T-helper 9 cell (primary cell): ENCODE measurements around the gene FCRLA.
"Not testable (repeated sequence)": the region's sequence is repeated elsewhere in the genome, so short reads cannot be mapped to it uniquely, and the experiment has no call there.

Experiments used
- DNase-seq: peaks from one replicate; pipeline ENCODE4 v3.0.0-alpha.2; 2020
- total RNA-seq, 2 donors: gene quantifications; one replicate each; lab custom pipeline; 2026; lab: John Stamatoyannopoulos, UW

Gene FCRLA
- 0 reads per million in 2 donors for total RNA-seq

GRCh38 chr1:161706482-161707347, at the start of gene FCRLA:
TSS of gene FCRLA (plus strand) at chr1:161707229. CDS start at chr1:161707265, 36 bp downstream.
- DNase-seq: no peak

- DNase-seq: not testable (repeated sequence)
Measured at GRCh38 chr1:161658524-161658923, 48.5 kb upstream of the FCRLA start.

GRCh38 chr1:161661660-161662311, 45.2 kb upstream of the FCRLA start:
- not testable (repeated sequence) for DNase-seq

GRCh38 chr1:161662684-161663339, 44.2 kb upstream of the FCRLA start, which contains the start of gene FCGR2B:
TSS of gene FCGR2B (plus strand) at chr1:161663143. CDS start at chr1:161663242, 99 bp downstream.
- DNase-seq: not testable (repeated sequence)

GRCh38 chr1:161663569-161663968, 43.5 kb upstream of the FCRLA start:
- DNase-seq: not testable (repeated sequence)

GRCh38 chr1:161664689-161665088, 42.3 kb upstream of the FCRLA start:
- not testable (repeated sequence) for DNase-seq

GRCh38 chr1:161671045-161672020, 35.7 kb upstream of the FCRLA start:
- DNase-seq: not testable (repeated sequence)

- not testable (repeated sequence) for DNase-seq
Measured at GRCh38 chr1:161673437-161673836, 33.6 kb upstream of the FCRLA start.

- DNase-seq: not testable (repeated sequence)
Measured at GRCh38 chr1:161674447-161674846, 32.6 kb upstream of the FCRLA start.

GRCh38 chr1:161674908-161675307, 32.1 kb upstream of the FCRLA start:
- not testable (repeated sequence) for DNase-seq

- no peak for DNase-seq
Measured at GRCh38 chr1:161676441-161676840, 30.6 kb upstream of the FCRLA start.

GRCh38 chr1:161676958-161677689, 29.9 kb upstream of the FCRLA start:
- DNase-seq: no peak

GRCh38 chr1:161678500-161678899, 28.5 kb upstream of the FCRLA start:
- no peak for DNase-seq

GRCh38 chr1:161681879-161682278, 25.1 kb upstream of the FCRLA start:
- DNase-seq: no peak

- no peak for DNase-seq
Measured at GRCh38 chr1:161688946-161689345, 18.1 kb upstream of the FCRLA start.

GRCh38 chr1:161691846-161692245, 15.2 kb upstream of the FCRLA start:
- no peak for DNase-seq

- not testable (repeated sequence) for DNase-seq
Measured at GRCh38 chr1:161693020-161693712, 13.9 kb upstream of the FCRLA start.

- not testable (repeated sequence) for DNase-seq
Measured at GRCh38 chr1:161698302-161698701, 8.7 kb upstream of the FCRLA start.

- no peak for DNase-seq
Measured at GRCh38 chr1:161702250-161702649, 4.8 kb upstream of the FCRLA start.

GRCh38 chr1:161705537-161705936, 1.5 kb upstream of the FCRLA start:
- DNase-seq: no peak

- DNase-seq: no peak
Measured at GRCh38 chr1:161706113-161706481, 932 bp upstream of the FCRLA start.
